ENCODE data around the gene KRTAP5-1.
A peak's percentile ranks its signal among the peaks of the same experiment; 100 is the strongest.

DNA sequence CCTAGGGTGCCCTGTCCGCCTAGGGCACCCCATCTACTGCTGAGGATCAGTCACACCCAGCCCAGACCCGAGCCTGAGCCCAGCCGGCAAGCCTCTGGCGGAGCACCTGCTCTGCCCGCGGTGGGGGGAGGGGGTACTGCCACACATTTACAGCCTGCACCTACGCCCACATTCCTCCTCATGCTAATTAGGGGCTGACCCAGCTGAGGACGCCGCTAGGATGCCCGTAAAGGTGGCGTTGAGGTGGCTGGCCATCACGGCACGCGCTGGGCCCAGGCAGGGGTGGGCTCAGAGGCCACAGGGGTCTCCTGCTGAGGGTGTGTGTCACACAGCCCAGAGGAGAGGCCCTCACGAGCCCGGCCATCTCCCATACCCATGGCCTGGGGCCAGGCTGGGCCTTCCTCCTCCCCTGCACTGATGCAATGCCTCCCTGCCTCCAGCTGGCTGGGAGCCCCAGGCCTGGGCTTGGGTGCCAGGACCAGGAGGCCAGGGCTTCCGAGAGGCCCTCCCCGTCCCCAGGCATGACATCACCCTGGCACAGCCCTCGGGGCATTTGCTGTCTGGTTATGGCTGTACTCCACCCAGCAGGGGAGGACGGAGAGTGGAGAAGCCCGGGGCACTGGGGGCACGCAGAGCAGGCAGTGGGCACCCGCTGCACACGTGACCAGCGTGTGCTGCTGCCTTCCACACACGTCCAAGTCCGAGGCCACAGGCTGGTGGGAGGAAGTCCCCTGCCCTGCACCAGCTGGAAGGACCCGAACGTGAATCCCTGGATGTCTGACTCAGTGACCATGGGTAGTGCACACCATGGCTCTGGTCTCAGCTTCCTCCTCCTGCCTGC lies 25.8 kb downstream of the KRTAP5-1 start:
- TF ChIP-seq POLR2A (IDR thresholded peaks at IDR 0.05), result peak in 1 of 2 donors; percentile 84
- TF ChIP-seq, protein P1, sequence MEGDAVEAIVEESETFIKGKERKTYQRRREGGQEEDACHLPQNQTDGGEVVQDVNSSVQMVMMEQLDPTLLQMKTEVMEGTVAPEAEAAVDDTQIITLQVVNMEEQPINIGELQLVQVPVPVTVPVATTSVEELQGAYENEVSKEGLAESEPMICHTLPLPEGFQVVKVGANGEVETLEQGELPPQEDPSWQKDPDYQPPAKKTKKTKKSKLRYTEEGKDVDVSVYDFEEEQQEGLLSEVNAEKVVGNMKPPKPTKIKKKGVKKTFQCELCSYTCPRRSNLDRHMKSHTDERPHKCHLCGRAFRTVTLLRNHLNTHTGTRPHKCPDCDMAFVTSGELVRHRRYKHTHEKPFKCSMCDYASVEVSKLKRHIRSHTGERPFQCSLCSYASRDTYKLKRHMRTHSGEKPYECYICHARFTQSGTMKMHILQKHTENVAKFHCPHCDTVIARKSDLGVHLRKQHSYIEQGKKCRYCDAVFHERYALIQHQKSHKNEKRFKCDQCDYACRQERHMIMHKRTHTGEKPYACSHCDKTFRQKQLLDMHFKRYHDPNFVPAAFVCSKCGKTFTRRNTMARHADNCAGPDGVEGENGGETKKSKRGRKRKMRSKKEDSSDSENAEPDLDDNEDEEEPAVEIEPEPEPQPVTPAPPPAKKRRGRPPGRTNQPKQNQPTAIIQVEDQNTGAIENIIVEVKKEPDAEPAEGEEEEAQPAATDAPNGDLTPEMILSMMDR (IDR thresholded peaks at IDR 0.05), result peak in 2 of 6 experiments; percentile 4 to 7

All from Peyer's patch (tissue), 4 donors.